Measurements from ENCODE around the gene DSC3. TPM values are rescaled to one million over a fixed set of nuclear protein-coding genes. Genes with fewer than 3 reads are reported as not detected.
"Not testable (repeated sequence)": the region's sequence is repeated elsewhere in the genome, so short reads cannot be mapped to it uniquely, and the experiment has no call there.

The DSC3 gene
- total RNA-seq, 1 experiment from 2014 or later: not detected

DNA sequence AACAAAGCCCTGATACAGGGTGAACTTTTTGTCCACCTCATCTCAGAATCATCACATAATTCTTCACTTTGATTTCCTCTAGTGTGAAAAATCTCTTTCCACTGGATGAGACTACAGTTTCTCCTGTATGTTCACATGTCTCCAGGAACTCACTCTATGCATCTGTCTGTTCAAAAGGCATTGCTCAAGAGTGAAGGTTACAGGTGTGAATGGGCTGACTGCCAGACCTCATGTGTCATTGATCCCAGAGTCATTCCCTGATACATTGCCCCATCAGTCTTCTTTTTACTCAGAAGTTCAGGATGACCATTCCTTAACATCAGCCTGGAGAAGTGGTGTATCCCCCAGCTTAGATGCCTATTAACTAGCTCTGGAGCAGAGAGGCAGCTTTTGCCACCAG lies 4.4 kb upstream of the DSC3 start:
- Histone ChIP-seq H3K36me3 (no peaks in the 10 kb centered on the region), H3K27me3 (peaks cover 18% of the 10 kb centered on the region), H3K4me3 (no peak overlapping the region), H3K9me3 (no peaks in the 10 kb centered on the region)
- no peak for DNase-seq

DNA sequence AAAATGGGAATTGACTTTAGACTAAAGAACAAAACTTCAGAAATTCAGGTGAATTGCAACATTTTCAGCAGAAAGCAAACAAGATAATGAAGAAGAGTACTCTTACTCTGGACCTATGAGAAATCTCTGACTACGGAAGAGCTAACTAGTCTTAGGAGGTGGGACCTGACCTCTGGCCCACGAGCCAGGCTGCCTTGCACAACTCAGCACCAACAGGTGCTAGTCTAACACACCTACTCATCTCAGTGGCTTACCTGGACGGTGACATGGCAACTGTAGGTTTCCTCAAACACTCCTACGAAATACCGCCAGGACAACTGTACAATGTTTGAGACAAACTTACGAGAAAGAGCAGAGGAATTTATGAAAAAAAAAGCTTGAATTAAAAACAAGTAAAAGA lies 3.1 kb upstream of the DSC3 start:
- DNase-seq: no peak
- Histone ChIP-seq H3K9me3 (no peaks in the 10 kb centered on the region), H3K4me3 (no peak overlapping the region), H3K27me3 (peaks cover 30% of the 10 kb centered on the region), H3K36me3 (no peaks in the 10 kb centered on the region)

DNA sequence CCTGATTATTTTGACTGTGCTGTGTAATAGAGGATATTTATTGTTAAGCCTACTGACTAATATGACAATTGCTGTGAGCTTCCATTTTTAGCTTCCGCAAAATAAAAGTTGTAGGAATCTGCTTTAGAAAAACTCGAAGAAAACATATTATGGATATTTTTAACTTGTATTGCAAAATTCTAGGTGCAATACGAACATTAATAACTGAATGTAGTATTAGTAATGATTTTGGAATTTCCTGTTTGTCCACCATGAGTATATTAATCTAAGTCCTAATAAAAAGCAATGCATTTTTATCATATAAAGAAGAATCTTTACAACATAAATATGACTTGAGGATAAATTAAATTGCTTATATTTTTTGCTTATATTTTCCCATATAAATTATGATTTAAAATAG lies 2.4 kb upstream of the DSC3 start:
- DNase-seq: no peak
- peaks cover 36% of the 10 kb centered on the region for H3K27me3 ChIP-seq
- no peaks in the 10 kb centered on the region for H3K9me3 ChIP-seq
- no peaks in the 10 kb centered on the region for H3K36me3 ChIP-seq
- no peak overlapping the region for H3K4me3 ChIP-seq

DNA sequence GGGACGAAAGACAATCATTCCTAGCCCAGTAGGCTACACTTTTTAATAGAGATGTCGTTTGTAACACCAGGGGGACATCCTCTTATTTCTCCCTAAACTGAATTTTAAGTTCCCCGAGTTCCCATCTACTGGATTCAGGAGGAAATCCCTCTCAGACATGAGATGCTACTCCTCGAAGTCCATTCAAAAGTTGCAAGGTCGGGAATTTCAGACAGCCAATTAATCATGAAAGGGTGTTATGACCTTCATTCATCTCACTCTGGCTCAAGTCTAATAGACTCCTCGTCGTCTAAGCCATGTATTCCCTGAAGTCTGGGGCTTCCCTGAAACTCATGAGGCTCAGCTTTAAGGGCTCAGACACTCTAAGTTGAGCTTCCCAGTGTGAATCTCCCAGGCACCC lies 1.2 kb upstream of the DSC3 start:
- H3K36me3 ChIP-seq: no peaks in the 10 kb centered on the region
- no peak for DNase-seq
- no peak overlapping the region for H3K4me3 ChIP-seq
- no peaks in the 10 kb centered on the region for H3K9me3 ChIP-seq
- H3K27me3 ChIP-seq: peaks cover 42% of the 10 kb centered on the region

DNA sequence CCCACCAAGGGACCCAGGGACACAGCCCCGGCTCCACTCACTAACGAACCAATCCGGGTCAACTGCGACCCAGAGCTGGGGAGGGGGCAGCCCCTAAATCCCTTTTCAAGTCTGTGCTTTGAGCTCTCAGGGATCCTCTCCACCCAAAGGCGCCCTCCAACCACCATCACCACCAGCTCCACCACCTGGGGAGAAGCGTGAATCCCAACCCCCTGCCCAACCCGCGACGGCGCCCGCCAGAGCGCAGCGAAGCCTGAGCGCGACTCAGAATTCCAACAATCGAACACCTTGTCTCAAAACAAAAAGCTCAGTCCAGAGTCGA lies 497 bp downstream of the DSC3 start:
- no peak for DNase-seq
- H3K36me3 ChIP-seq: no peaks in the 10 kb centered on the region
- no peak overlapping the region for H3K4me3 ChIP-seq
- H3K27me3 ChIP-seq: peaks cover 45% of the 10 kb centered on the region
- no peaks in the 10 kb centered on the region for H3K9me3 ChIP-seq

DNA sequence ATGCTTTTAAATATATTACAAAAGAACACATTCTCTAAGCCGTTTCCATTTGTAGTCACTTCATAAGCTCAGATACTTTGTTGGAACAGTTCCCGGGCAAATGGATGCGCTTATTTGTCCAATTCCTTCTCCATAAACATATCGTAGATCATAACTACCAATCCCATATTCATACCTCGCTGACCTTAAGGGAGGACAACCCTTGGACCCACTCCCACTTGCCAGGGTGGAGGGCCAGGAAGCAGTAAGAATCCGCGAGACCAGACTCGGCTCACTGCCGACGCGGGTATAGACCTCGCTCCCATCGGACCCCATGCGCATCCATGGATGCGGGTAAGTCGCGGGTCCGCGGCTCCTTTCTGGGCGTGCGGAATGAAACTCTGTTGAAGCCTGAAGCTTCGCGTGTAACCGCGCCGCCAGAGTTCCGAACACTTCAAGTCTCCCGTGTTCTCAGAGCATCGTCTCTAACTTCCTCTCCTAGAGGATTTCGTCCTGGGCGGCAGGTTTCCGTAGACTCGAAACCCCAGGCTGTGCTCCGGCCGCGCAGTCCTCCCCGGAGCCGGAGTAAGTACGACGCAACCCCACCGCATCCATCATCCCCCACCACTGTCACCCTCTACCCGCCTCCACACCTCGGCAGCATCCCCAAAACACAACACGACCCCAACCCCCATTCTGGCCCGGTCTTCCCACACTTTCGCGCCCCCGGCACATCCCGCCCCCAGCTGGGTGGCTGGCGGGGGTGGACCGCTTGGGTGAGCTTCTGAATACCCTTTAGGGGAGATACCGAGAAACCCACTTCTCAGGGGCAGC lies 1.1 kb downstream of the DSC3 start:
- no peak for DNase-seq
- Histone ChIP-seq H3K4me3 (no peak overlapping the region), H3K9me3 (no peaks in the 10 kb centered on the region), H3K27me3 (peaks cover 45% of the 10 kb centered on the region), H3K36me3 (no peaks in the 10 kb centered on the region)

DNA sequence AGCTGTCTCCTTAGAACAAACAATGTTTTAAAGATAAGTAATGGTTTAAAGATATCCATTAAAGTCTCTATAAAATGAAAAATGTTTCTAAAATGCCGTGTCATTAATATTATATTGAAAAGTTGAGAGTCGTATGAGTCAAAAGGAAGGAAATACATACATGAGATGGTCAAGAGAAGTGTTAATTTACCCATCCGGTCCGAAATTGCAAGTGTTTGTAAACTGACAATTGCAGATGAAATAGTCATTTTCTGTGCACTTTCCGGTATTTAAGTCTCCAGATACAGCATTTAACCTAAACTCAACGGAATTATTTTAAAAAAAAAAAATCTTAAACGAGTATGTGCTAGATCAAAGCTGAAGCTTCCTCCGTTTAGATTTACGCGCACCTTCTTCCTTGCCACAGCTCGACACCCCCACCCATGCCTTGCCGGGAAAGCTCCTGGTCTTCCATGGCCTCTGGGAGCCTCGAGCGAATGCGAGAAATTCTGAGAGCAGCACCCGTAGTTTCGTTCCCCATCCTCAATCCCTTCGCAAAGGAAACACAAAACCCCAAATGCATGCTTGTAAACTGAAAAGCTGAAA lies 1.8 kb downstream of the DSC3 start:
- Histone ChIP-seq H3K9me3 (no peaks in the 10 kb centered on the region), H3K27me3 (peaks cover 45% of the 10 kb centered on the region), H3K4me3 (no peak overlapping the region), H3K36me3 (no peaks in the 10 kb centered on the region)
- DNase-seq: no peak

DNA sequence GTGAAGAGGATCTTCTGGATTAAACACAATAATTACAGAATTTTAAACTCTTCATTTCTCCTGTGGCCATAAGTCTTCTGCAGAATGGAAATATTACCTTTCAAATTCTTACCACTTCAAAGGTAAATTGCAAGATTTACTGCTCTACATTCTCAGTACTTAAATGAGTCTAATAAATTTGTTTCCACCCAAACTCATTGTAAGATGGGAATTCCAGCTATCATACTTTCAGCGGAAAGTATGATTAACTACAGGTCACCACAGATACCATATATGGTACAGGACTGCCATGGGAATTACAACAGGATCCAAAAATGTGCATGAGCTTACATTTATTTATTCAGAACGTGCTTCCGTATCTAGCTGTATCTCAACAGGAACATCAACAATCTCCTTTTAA lies 3.1 kb downstream of the DSC3 start:
- no peak overlapping the region for H3K4me3 ChIP-seq
- no peaks in the 10 kb centered on the region for H3K9me3 ChIP-seq
- H3K36me3 ChIP-seq: no peaks in the 10 kb centered on the region
- no peak for DNase-seq
- H3K27me3 ChIP-seq: peaks cover 45% of the 10 kb centered on the region

DNA sequence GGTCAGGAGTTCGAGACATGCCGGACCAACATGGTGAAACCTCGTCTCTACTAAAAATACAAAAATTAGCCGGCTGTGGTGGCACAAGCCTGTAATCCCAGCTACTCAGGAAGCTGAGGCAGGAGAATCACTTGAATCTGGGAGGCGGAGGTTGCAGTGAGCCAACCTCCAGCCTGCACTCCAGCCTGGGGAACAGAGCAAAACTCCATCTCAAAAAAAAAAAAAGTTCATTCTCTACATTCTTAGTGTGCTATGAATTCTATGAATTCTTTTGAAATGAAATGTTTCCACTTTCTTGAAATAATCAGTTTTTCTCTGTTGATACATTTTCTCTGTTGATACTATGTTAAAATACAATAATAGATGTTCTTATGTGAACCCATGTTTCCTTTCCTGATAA lies 4.9 kb downstream of the DSC3 start:
- H3K27me3 ChIP-seq: peaks cover 34% of the 10 kb centered on the region
- not testable (repeated sequence) for DNase-seq, H3K9me3 ChIP-seq, H3K4me3 ChIP-seq, H3K36me3 ChIP-seq

DNA sequence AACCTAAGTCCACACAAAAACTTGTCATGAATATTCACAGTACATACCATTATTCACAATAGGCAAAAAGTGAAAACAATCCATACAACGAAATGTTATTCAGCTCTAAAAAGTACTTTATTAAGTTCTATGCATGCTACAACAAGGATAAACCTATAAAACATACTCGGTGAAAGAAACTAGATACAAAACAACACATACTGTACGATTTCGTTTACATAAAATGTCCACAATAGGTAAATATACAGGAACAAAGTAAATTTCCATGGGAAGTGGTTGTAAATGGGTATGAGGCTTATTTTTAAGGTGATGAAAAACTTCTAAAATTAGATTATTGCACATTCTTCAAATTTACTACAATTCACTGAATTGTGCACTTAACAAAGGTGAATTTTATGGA lies 8.0 kb downstream of the DSC3 start:
- H3K36me3 ChIP-seq: no peaks in the 10 kb centered on the region
- peaks cover 7% of the 10 kb centered on the region for H3K27me3 ChIP-seq
- DNase-seq: no peak
- H3K4me3 ChIP-seq: no peak overlapping the region
- no peaks in the 10 kb centered on the region for H3K9me3 ChIP-seq

DNA sequence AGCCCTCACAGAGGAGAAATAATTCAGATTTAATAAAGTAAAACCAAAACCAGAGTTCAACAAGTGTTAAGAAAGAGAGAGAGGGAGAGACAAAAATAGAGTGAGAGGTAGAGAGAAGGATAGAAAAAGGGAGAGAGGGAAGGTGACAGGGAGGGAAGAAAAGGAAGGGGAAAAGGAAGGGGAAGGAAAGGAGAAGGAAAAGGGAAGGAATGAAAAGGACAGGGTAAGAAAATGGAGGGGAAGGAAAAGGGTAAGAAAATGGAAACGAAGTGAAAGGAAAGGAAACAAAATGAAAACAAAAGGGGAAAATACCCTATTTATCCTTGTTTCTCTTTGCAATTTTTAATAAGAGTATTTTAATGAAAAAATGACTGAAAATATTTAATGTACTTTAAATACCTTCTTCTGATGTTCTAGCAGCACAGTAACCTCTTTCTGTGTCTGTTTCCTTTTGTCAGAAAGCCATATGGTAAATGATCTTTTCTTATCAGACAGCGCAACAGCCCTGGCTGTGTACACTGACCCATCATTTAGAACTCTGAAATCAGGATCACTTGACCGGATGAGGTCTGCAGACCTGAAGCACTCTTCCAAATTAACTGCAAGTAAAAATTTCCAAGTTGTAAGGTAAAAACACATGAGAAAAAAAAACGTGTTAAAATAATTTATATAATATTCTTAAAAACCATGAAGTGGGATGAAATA lies 11.8 kb downstream of the DSC3 start:
- DNase-seq: no peak
- Histone ChIP-seq H3K36me3 (no peaks in the 10 kb centered on the region), H3K27me3 (no peaks in the 10 kb centered on the region; the same call in 1 of the 2 replicates), H3K9me3 (no peaks in the 10 kb centered on the region), H3K4me3 (no peak overlapping the region)

DNA sequence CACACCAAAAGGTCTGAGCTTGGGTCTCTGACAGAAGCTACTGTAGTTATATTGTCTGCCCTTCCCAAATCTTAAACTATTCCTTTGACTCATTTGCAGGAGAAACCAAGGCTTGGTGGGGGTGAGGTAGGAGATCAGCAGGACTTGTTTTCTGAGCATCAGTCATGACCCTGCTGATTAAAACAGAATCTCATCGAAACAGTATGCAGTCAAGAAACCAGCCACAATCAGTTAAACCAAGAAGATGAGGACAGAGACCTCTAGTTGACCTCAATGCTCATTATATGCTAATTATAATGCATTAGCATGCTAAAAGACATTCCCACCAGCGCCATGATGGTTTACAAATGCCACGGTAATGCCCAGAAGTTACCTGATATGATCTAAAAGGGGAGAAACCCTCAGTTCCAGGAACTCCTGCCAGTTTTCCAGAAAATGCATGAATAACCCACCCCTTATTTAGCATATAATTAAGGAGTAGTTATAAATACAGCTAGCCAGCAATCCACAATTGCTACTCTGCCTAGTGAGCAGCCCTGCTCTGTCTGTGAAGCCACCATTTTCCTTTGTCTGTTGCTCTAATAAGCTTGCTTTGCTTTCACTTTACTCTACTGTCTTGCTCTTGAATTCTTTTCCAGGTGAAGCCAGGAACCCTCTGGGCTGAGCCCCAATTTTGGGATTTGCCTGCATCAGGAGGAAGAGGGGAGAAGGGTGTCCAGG lies 26.7 kb downstream of the DSC3 start:
- Histone ChIP-seq H3K9me3 (no peaks in the 10 kb centered on the region), H3K36me3 (no peaks in the 10 kb centered on the region), H3K4me3 (no peak overlapping the region), H3K27me3 (no peaks in the 10 kb centered on the region)
- DNase-seq: no peak

DNA sequence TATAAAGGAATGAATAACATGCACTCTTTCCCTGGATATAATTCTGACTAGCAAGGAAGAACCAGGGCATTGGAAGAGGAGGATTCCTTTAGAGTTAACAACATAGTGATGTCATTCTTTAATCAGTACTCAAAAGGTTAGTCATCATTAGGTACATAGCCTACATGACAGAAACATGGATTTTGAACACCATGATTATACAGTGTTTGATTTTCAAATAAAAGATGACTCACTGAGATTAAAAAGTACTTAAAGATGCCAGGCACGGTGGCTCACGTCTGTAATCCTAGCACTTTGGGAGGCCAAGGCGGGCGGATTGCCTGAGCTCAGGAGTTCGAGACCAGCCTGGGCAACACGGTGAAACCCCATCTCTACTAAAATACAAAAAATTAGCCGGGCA lies 31.1 kb downstream of the DSC3 start:
- not testable (repeated sequence) for H3K9me3 ChIP-seq, H3K36me3 ChIP-seq, H3K4me3 ChIP-seq, H3K27me3 ChIP-seq, DNase-seq

DNA sequence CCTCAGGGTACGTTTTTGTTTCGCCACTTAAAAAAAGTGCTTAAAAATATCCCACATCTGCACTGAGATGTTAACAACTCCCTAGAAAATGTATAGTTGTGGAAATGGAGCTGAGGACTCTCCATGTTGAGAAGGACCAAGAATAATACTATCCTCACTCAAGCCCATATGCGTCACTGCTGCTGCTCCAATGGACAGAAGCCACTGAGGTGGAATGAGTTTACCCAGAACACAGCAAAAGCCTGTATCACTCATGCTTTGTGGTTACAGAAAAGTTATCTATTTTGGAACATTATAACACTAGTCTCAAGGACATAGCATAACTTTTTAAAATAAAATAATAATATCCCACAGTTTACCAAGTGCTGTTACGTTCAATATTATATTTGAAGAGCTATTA lies 31.9 kb downstream of the DSC3 start:
- Histone ChIP-seq H3K27me3 (no peaks in the 10 kb centered on the region), H3K4me3 (no peak overlapping the region), H3K9me3 (no peaks in the 10 kb centered on the region), H3K36me3 (no peaks in the 10 kb centered on the region)
- no peak for DNase-seq

DNA sequence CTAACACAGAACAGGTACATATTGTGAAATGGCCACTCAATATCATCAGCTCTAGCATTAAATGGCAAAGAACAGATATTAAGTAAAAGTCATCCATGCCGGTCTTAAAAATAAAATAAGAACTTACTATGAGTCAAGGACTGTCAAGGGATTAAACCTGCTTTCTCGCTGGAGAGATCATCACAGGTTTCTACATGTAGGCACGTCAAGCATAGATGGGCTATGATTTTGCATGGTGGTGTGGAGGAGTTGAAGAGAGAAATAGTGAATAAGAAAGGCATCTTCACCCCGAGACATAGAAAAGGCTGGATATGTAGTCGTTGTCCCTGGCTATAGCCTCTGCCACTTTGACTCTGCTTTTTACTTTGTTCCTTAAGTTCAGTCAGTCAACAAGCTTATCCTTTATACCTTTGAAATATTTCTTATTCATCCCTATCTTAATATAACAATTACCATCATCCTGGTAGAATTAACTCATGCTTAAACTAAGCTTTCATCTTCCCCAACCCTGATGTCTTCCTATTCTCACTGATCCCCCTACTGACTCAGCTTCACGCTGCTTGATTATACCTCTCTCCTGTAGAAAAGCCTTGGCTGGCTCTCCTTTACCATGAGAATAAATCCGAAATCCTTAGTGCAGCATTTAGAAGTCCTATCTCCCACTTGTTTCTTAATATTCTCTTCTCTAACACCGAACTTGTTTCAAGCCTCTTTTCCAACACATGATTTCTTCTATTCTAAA lies 42.5 kb downstream of the DSC3 start:
- Histone ChIP-seq H3K27me3 (no peaks in the 10 kb centered on the region), H3K4me3 (no peak overlapping the region), H3K36me3 (no peaks in the 10 kb centered on the region), H3K9me3 (no peaks in the 10 kb centered on the region)
- no peak for DNase-seq

DNA sequence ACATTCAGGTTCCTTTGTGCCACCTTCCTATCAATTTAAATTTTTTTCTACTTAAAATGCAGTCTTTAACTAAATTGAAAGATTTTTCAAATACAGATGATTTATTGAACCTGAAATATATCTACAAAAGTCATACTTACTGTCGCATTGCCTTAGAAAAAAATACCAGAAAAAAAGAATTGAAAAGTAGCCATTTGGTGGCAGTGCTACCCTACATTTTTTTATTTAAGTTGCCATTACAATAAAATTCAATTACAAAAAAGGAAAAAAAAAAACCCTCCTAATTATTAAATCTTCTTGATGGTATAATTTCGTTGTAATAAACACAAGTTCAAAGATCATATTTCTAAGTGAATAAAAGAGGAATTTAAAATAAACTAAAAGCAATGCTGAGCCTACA lies 43.4 kb downstream of the DSC3 start:
- DNase-seq: no peak
- Histone ChIP-seq H3K9me3 (no peaks in the 10 kb centered on the region), H3K4me3 (no peak overlapping the region), H3K36me3 (no peaks in the 10 kb centered on the region), H3K27me3 (no peaks in the 10 kb centered on the region)

DNA sequence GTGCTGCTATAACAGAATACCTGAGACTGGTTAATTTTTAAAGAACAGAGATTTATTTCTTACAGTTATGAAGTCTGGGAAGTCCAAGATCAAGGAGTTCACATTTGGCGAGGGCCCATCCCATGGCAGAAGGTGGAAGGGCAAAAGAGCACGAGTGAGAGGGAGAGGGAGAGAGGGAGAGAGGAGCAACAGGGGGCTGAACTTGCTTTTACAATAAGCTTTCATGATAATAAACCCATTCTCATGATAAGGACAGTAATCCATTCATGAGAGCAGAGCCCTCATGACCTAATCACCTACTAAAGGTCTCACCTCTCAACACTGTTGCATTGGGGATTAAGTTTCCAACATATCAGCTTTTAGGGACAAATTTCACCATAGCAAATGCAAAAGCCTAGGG lies 45.3 kb downstream of the DSC3 start:
- H3K36me3 ChIP-seq: no peaks in the 10 kb centered on the region
- no peak overlapping the region for H3K4me3 ChIP-seq
- no peak for DNase-seq
- H3K9me3 ChIP-seq: no peaks in the 10 kb centered on the region
- no peaks in the 10 kb centered on the region for H3K27me3 ChIP-seq
